ENCODE results near the gene ZNF197. TPM values are rescaled to one million over a fixed set of nuclear protein-coding genes. Genes with fewer than 3 reads are reported as not detected.
"Not testable (repeated sequence)": the region's sequence is repeated elsewhere in the genome, so short reads cannot be mapped to it uniquely, and the experiment has no call there.

ZNF197 gene
- total and polyA plus RNA-seq, 8 donors, result 5.3 to 12.1 (median 6.7) TPM

DNA sequence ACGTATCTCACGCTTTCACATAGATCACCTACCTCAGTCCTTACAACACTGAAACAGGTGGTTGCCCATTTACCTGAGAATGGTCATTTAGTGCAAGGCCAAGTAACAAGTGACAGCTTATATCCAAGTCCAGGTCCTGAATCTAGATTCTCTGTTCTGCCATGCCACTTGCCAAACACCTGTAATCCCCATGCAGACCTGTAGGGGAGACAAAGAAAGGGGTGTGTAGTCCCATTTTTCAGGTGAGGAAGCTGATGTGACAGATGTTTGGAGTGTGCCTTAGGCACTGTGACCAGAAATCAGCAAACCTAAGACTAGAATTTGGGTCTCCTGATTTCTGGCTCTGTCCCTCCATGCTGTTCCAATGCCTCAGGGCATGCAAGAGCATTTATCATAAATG is 36.4 kb downstream of the ZNF197 start:
- Histone ChIP-seq H3K27ac (no peak overlapping the region), H3K9me3 (no peaks in the 10 kb centered on the region), H3K4me1 (no peaks in the 10 kb centered on the region), H3K4me3 (no peak overlapping the region), H3K36me3 (peaks cover 8 to 33% (median 14%) of the 10 kb centered on the region in 3 donors), H3K27me3 (no peaks in the 10 kb centered on the region)
- WGBS, 2 donors, result 96 to 98% methylated on average over 2 of the region's 2 CpGs
- no peak for ATAC-seq
- TF ChIP-seq, protein P1, sequence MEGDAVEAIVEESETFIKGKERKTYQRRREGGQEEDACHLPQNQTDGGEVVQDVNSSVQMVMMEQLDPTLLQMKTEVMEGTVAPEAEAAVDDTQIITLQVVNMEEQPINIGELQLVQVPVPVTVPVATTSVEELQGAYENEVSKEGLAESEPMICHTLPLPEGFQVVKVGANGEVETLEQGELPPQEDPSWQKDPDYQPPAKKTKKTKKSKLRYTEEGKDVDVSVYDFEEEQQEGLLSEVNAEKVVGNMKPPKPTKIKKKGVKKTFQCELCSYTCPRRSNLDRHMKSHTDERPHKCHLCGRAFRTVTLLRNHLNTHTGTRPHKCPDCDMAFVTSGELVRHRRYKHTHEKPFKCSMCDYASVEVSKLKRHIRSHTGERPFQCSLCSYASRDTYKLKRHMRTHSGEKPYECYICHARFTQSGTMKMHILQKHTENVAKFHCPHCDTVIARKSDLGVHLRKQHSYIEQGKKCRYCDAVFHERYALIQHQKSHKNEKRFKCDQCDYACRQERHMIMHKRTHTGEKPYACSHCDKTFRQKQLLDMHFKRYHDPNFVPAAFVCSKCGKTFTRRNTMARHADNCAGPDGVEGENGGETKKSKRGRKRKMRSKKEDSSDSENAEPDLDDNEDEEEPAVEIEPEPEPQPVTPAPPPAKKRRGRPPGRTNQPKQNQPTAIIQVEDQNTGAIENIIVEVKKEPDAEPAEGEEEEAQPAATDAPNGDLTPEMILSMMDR (IDR thresholded peaks at IDR 0.05), result no peak
- no peak for DNase-seq
- intact Hi-C loops (cut with DNase I), result no loop called here
- no peak for FAIRE-seq

DNA sequence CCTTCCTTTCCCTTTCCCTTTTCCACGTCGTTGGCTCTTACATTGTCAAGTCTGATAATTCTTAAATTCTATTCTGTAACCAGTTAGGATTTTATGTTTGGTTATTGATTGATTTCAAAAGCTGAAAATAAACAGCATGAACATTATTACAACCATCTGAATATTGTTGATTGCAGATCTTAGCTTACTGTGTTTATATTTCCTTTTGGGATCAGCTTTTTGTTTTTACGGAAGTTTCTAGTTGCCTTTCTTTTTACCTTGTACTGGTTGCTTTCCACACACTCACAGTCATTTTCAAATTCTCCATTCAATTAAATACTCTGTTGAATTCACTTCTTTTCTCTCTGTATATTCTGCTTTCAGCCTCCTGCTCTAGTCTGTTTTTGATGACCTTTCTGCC is 40.3 kb downstream of the ZNF197 start:
- FAIRE-seq (no peak), DNase-seq (no peak), ATAC-seq (no peak)
- Histone ChIP-seq H3K36me3 (peaks cover 0 to under 1% (median 0%) of the 10 kb centered on the region in 3 donors), H3K27me3 (no peaks in the 10 kb centered on the region), H3K4me3 (no peak overlapping the region), H3K9me3 (no peaks in the 10 kb centered on the region), H3K4me1 (no peaks in the 10 kb centered on the region), H3K27ac (no peak overlapping the region)
- 97 to 99% methylated on average over 3 of the region's 3 CpGs for WGBS, 2 donors
- intact Hi-C loops (cut with DNase I), result no loop called here
- TF ChIP-seq, protein P1 (IDR thresholded peaks at IDR 0.05), result no peak

DNA sequence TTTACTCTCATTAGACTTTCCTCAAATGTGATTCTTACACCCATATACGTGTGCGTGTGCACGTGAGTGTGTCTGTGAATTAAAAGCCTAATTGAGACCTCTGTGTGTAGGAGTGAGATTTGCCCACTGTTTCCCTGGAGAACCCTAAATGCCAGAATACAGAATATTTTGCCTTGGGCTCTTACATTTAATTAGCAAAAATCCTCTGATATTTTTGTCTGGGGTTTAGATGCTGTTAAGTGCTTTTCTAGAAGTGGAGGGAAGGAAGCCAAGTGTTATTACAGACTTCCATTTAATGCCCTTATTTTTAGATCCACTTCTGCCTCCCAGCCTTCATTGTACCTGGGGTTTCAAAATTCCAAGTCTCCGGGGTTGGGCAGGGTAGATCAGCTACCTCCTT is 41.5 kb downstream of the ZNF197 start:
- Histone ChIP-seq H3K4me1 (no peaks in the 10 kb centered on the region), H3K9me3 (no peaks in the 10 kb centered on the region), H3K27ac (no peak overlapping the region), H3K4me3 (no peak overlapping the region), H3K27me3 (no peaks in the 10 kb centered on the region), H3K36me3 (no peaks in the 10 kb centered on the region)
- TF ChIP-seq, protein P1 (IDR thresholded peaks at IDR 0.05), result no peak
- DNase-seq, result no peak
- WGBS, 2 donors, result 91 to 93% methylated on average over 4 of the region's 4 CpGs
- ATAC-seq, result no peak
- FAIRE-seq, result no peak
- intact Hi-C loops (cut with DNase I), result no loop called here

DNA sequence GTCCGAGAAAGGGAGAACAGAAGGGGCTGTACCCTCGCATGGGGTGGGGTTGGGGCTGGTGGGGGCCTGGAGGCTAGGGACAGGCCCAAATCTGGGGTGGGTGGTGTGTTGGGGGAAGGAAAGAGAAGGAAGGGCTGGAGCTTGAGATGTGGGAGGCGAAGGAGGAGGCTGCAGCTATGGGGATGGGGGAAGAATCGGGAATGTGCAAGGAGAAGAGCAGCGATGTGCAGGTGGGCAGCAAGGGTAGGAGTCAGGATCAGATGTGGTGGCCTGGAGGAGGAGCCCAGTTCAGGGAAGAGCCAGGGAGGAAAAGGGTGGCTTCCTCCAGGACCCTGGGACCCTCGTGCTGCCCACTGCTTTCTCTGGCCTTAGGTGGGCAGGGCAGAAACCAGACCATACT is 44.9 kb downstream of the ZNF197 start:
- DNase-seq, result no peak
- no peaks in the 10 kb centered on the region for H3K9me3 ChIP-seq
- H3K4me3 ChIP-seq, result no peak overlapping the region
- TF ChIP-seq, protein P1 (IDR thresholded peaks at IDR 0.05), result no peak
- no peak for ATAC-seq
- no peaks in the 10 kb centered on the region for H3K27me3 ChIP-seq
- H3K27ac ChIP-seq, result no peak overlapping the region
- FAIRE-seq, result no peak
- WGBS, 2 donors, result 88 to 89% methylated on average over 6 of the region's 6 CpGs
- intact Hi-C loops (cut with DNase I), result no loop called here
- no peaks in the 10 kb centered on the region for H3K36me3 ChIP-seq
- no peaks in the 10 kb centered on the region for H3K4me1 ChIP-seq

DNA sequence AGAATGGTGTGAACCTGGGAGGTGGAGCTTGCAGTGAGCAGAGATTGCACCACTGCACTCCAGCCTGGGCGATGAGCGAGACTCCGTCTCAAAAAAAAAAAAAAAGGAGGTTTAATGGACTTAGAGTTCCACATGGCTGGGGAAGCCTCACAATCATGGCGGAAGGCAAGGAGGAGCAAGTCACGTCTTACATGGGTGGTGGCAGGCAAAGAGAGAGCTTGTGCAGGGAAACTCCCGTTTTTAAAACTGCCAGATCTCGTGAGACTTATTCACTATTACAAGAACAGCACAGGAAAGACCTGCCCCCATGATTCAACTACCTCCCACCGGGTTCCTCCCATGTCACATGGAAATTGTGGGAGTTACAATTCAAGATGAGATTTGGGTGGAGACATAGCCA is 48.6 kb downstream of the ZNF197 start:
- H3K4me1 ChIP-seq; H3K27ac ChIP-seq; ATAC-seq; H3K4me3 ChIP-seq; H3K36me3 ChIP-seq; H3K9me3 ChIP-seq; DNase-seq; FAIRE-seq; H3K27me3 ChIP-seq; intact Hi-C loops (cut with DNase I): not testable (repeated sequence)
- 87 to 94% methylated on average over 8 of the region's 8 CpGs for WGBS, 2 donors

DNA sequence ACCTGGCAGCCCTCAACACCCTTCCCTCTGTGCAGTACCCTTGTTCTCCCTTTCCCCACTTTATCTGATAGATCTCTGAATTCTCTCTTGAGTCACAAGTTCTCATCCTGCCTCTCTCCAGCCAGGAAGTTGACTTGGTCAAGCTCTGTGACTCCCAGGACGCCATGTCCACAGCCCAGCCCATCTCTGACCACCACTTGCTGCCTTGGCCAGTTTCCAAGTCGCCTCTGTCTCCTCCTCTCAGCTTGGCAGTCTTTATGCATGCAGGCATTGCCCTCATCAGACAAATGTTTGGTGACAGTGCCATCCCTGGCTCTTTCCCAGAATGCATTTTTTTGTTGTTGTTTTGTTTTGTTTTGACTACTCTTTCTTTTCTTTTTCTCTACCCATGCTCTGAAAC is 49.4 kb downstream of the ZNF197 start:
- Histone ChIP-seq H3K27me3 (no peaks in the 10 kb centered on the region), H3K4me3 (no peak overlapping the region), H3K27ac (no peak overlapping the region), H3K4me1 (no peaks in the 10 kb centered on the region), H3K9me3 (no peaks in the 10 kb centered on the region), H3K36me3 (no peaks in the 10 kb centered on the region)
- TF ChIP-seq, protein P1 (IDR thresholded peaks at IDR 0.05), result no peak
- intact Hi-C loops (cut with DNase I), result no loop called here
- WGBS, 2 donors, result 68 to 72% methylated on average over 2 of the region's 2 CpGs
- ATAC-seq (no peak), FAIRE-seq (no peak), DNase-seq (no peak)

All from pancreas (tissue), 10 donors.